ENCODE measurements around the gene ADCK1. TPM values are rescaled to one million over a fixed set of nuclear protein-coding genes. Genes with fewer than 3 reads are reported as not detected.
A peak's percentile ranks its signal among the peaks of the same experiment; 100 is the strongest.
"Not testable (repeated sequence)": the region's sequence is repeated elsewhere in the genome, so short reads cannot be mapped to it uniquely, and the experiment has no call there.

The ADCK1 gene
- total RNA-seq, 4 donors from 2014 or later, result 4.4 to 9.4 (median 7.5) TPM

- WGBS, 2 donors, result 23 to 30% methylated on average over 4 of the region's 4 CpGs
- TF ChIP-seq CTCF (IDR thresholded peaks at IDR 0.05), result no peak
- no peak for TF ChIP-seq POLR2A (IDR thresholded peaks at IDR 0.05)
- TF ChIP-seq EP300 (IDR thresholded peaks at IDR 0.05), result no peak
These were observed 13.8 kb upstream of the ADCK1 start for GRCh38 chr14:77786148-77786547.

GRCh38 chr14:77790566-77791224 lies 9.2 kb upstream of the ADCK1 start:
- no peak overlapping the region for H3K4me3 ChIP-seq
- 75 to 77% methylated on average over 6 of the region's 6 CpGs for WGBS, 2 donors
- H3K27ac ChIP-seq, result no peak overlapping the region
- no peak for DNase-seq (ENCODE audit: low spot score in 2 of 2)
- H3K9me3 ChIP-seq, result no peaks in the 10 kb centered on the region
- TF ChIP-seq CTCF (IDR thresholded peaks at IDR 0.05) (no peak), POLR2A (IDR thresholded peaks at IDR 0.05) (no peak), EP300 (IDR thresholded peaks at IDR 0.05) (no peak)
- no peaks in the 10 kb centered on the region for H3K36me3 ChIP-seq
- no peaks in the 10 kb centered on the region for H3K27me3 ChIP-seq
- no peaks in the 10 kb centered on the region for H3K4me1 ChIP-seq

More at GRCh38 chr14:77786148-77786547, 13.8 kb upstream of the ADCK1 start:
- Histone ChIP-seq H3K4me3 (no peak overlapping the region), H3K36me3 (no peaks in the 10 kb centered on the region), H3K27ac (no peak overlapping the region), H3K4me1 (no peaks in the 10 kb centered on the region), H3K27me3 (no peaks in the 10 kb centered on the region), H3K9me3 (no peaks in the 10 kb centered on the region)
- DNase-seq (ENCODE audit: low spot score in 2 of 2), result no peak

GRCh38 chr14:77791225-77791600 lies 8.7 kb upstream of the ADCK1 start:
- DNase-seq (ENCODE audit: low spot score in 2 of 2), result no peak
- no peak overlapping the region for H3K4me3 ChIP-seq
- 28 to 58% methylated on average over 1 of the region's 1 CpG for WGBS, 2 donors
- H3K27ac ChIP-seq, result no peak overlapping the region
- H3K9me3 ChIP-seq, result no peaks in the 10 kb centered on the region
- H3K27me3 ChIP-seq, result no peaks in the 10 kb centered on the region
- no peaks in the 10 kb centered on the region for H3K36me3 ChIP-seq
- H3K4me1 ChIP-seq, result no peaks in the 10 kb centered on the region
- TF ChIP-seq CTCF (IDR thresholded peaks at IDR 0.05) (no peak), POLR2A (IDR thresholded peaks at IDR 0.05) (no peak), EP300 (IDR thresholded peaks at IDR 0.05) (no peak)

- not testable (repeated sequence) for H3K4me1 ChIP-seq; H3K4me3 ChIP-seq; H3K27me3 ChIP-seq; H3K9me3 ChIP-seq; H3K36me3 ChIP-seq; H3K27ac ChIP-seq; DNase-seq (ENCODE audit: low spot score in 2 of 2)
- 90 to 92% methylated on average over 3 of the region's 3 CpGs for WGBS, 2 donors
These were observed 6.7 kb upstream of the ADCK1 start for GRCh38 chr14:77793255-77793654.

GRCh38 chr14:77794357-77794756 lies 5.6 kb upstream of the ADCK1 start:
- 62 to 82% methylated on average over 4 of the region's 4 CpGs for WGBS, 2 donors
- TF ChIP-seq CTCF (IDR thresholded peaks at IDR 0.05), result no peak
- TF ChIP-seq POLR2A (IDR thresholded peaks at IDR 0.05), result no peak
- no peak for TF ChIP-seq EP300 (IDR thresholded peaks at IDR 0.05)
- DNase-seq (ENCODE audit: low spot score in 2 of 2), result no peak

GRCh38 chr14:77799456-77799855 lies 453 bp upstream of the ADCK1 start:
- Histone ChIP-seq H3K27ac (peak overlapping the region in 3 of 4 donors; percentile 79 to 87 (median 79)), H3K4me1 (peaks cover 0 to 11% (median 0%) of the 10 kb centered on the region in 4 donors), H3K4me3 (peak overlapping the region; percentile 67 to 92 (median 75))
- not testable (repeated sequence) for H3K9me3 ChIP-seq; DNase-seq (ENCODE audit: low spot score in 2 of 2); H3K36me3 ChIP-seq; H3K27me3 ChIP-seq
- 77 to 78% methylated on average over 13 of the region's 13 CpGs for WGBS, 2 donors

More at GRCh38 chr14:77794357-77794756, 5.6 kb upstream of the ADCK1 start:
- no peaks in the 10 kb centered on the region for H3K9me3 ChIP-seq
- no peak overlapping the region for H3K27ac ChIP-seq
- H3K4me3 ChIP-seq, result no peak overlapping the region
- no peaks in the 10 kb centered on the region for H3K4me1 ChIP-seq
- no peaks in the 10 kb centered on the region for H3K27me3 ChIP-seq
- H3K36me3 ChIP-seq, result no peaks in the 10 kb centered on the region
